DMS79 treated with DMSO at 0.1 percent for 48 hours (cell line): Measurements from ENCODE around the gene GLI3.

Source experiments
- DNase-seq: peaks from one replicate; lab custom pipeline; 2025; lab: John Stamatoyannopoulos, UW

The GLI3 gene

DNA sequence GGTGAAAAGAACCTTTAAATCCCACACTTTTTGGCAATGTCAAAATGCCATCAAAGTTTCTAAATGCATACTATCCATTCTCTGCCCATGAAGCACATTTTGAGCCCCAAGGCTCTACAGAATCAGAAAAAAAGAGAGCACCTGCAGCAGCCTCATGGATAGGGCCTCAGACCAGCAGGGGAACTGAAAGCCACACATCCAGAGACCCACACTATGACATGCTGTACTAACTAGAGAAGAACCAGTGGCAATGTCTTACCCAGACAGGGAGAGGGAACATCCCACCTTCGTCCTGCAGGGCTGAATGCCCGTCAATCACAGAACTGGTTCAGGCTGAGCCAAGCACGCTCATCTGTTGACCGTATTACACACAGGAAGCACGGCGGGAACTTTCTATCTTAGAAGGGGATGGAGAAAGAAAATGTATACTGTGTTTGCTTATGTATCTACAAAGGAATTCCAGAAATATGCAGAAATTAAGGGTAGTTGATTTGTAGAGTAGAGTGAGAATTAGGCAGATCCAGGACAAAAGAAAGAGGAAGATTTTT, 237.2 kb downstream of the GLI3 start:
- no peak for DNase-seq

DNA sequence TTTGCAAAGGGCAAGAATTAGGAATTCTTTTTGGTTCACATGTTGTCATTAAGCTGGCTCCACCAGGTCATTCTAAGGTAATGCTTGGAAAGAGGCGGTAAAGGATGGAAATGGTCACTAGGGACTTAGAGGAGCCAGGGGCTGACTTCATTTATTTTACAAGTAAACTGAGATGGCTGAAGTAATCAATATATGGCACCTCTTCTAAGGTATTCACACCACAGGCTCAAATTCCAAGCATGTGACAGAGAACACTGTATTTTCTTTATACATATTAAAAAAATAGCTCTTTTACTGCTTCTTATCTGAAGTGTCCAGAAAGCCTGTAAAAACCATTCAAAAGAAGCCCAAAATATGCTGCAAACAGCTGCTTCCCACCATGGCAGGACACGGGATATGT, 239.0 kb downstream of the GLI3 start:
- no peak for DNase-seq

- no peak for DNase-seq
Measured at GRCh38 chr7:41997151-41997550, 239.9 kb downstream of the GLI3 start.

DNA sequence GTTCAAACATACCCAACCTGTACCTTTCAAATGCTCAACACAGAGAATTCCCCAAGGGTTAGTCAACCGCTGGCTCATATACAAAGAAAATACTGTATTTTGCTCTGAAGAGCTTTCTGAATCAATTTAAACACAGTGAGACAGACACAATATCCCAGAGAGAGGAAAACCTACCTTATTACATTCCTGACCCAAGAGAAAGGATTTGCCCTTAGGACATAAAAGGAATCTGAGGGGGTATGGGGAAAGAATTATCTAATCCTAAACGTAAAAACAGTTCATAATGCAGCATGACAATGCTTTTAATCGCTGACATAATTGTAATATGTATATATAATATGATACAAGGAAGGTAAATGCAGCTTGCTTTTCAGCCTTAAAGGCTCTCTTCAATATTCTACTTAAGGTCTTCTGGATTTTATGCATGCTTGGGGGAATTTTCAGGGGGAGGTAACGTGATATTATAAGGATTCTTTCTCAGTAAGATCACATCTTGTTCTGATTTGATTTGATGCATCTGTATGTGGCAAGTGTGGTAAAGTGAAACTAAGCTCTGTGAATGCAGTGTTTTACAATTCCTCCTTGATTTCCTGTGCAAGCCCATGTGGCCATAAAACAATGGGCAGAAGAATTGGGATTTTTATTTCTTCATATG, 240.5 kb downstream of the GLI3 start:
- no peak for DNase-seq

DNA sequence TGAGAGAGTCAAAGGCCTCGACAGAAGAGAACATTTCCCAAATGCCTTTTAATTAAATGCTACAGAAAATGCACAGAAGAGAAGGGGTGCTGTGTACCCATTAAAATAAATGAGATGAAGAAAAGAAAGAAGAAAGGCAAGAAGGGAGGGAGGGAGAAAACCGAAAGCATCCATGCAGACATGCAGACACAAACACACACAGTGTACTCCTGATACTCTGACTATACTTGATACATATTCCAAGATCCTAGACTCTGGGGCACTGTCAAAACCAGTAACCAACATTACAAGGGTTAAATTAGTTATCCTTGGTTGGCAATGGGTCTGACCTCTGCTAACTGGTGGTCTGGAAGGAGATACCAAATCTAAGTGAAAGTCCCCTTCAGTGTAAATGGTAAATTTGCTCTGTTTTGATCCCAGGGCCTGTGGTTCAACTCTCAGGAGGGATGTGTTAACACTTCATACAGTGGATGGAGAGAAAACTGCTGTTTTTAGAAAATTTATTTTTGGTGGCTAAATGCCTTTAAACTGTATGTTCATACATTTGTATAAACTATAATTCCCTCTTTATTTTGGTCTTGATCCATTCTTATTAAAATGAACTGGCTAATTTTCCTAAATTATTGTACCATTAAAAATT, 241.3 kb downstream of the GLI3 start:
- no peak for DNase-seq

DNA sequence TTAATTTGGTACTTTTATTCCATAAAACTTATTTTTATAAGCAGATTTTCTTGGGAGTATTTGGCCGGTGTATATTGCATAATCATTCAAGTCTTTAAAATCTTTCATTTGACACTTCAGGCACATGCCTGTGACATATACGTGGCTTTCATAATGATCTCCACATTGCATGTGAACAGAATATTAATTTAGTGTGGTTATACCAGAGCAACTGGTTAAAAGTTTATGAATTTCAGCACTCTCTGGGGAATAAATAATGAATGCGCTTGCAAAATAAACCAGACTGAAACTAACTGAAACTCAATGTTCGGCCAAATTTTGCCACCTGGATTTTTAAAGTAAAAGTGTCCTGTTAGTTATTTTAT, 242.3 kb downstream of the GLI3 start:
- no peak for DNase-seq

DNA sequence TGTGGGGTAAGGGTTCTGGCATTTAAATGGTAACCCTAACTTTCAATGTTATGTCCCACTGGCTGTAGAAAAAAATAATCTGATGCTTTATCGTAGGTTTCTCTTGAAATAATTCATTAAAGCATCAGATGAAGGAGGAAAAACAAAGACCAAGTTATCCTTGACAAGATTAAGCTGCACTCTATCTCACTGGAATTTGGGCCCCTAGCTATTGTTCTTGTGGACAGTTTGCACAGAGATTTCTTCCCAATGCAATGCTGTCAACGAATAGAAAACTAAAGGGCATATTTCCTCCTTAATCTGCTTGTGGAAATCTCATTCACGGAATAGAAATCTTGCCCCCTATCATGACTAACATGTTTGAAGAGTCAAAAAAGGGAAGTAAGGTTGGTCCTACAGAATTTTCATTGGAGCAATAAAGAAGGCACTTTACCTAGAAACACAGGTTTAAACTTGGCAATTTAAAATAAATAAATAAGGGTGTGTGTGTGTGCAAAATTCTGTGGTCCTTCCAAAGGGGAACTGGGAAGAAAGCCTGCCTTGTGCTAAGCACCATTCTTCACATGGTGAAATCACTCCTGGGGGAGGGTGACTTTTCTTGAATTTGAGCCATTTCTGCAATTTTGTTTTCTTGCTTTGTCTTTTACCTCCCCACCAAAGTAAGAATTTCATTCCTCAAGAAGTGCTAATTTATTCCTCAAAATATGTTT, 242.8 kb downstream of the GLI3 start:
- DNase-seq = no peak

- DNase-seq = no peak
Measured at GRCh38 chr7:41992881-41993867, 243.8 kb downstream of the GLI3 start.

DNA sequence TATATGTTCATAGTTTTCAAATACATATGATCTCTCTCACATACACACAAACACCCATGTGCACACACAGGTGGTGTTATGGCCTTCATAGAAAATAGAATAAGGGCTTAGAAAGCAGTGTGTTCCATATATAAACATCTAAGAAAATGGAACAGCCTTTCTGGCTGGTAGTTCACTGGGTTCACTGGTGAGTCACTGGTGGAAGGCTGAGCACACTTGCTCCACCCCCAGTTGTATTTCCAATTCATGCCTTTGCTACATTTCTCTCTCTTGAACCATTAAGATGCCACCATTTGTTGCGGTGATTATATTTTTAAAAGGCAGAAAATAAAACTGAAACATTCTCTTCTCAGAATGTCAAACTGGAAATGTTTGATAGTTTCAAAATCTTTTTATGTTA, 252.1 kb downstream of the GLI3 start:
- no peak for DNase-seq

GRCh38 chr7:41981046-41982040, 255.7 kb downstream of the GLI3 start:
- no peak for DNase-seq

DNA sequence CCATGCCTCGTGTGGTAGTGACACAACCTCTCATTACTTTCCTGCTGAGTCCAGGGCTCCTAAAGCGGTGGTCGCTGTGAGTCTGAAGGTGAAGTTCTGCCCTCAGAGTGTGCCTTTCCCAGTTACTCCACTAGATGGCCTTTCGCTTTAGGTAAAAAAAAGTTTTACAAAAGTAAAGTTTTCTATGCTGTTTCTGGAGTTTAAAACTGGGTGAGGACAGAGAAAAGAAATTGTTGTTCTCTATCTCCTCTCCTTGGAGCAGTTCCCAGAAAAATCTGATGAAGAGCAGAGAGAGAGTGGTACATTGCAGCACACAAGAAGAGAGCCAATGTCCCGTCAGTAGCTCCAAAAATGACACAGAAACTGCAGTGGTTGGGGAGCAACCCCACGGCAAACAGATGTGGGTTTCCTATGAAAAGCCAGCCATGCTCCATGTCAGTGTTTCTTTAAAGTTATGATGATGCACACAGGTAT, 257.1 kb downstream of the GLI3 start:
- DNase-seq = no peak

DNA sequence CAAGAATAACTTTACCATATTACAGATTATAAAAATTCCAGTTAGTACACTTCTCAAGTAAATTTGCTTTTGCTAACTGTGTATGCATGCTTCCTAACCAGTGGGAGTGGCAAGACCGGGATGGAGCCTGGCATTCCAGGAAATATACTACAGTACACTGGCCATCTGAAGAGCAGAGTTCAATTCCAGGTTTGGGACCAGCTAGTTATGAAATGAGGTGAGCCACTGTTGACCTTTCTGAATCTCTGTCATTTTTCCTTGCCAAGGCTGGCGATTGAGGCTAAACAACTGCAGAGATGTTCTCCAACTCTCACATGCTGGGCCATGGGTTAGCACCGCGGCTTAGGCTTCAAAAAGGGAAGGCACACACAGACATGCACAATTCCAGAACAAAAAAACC, 258.2 kb downstream of the GLI3 start:
- no peak for DNase-seq

GRCh38 chr7:41977661-41978060, 259.3 kb downstream of the GLI3 start:
- no peak for DNase-seq

GRCh38 chr7:41977151-41977651, 259.8 kb downstream of the GLI3 start:
- DNase-seq = no peak

DNA sequence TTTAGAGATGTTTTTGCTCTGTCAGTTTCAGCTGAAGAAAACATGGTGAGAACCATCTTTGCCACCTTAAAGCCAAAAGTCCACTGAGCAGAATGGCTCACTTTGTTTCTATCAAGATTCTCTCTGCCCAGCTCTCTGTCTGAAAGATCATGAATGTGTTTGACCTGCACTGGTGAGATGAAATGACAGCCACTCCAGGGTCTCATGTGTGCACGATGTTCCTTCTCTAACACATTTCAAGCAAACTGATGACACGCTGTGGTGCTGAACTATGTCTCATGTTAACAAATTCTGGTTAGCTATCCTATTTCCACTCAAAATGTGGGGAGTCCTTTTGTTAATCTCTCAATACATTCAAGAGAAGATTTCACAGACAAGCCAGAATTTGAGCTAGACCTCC, 260.6 kb downstream of the GLI3 start:
- no peak for DNase-seq

DNA sequence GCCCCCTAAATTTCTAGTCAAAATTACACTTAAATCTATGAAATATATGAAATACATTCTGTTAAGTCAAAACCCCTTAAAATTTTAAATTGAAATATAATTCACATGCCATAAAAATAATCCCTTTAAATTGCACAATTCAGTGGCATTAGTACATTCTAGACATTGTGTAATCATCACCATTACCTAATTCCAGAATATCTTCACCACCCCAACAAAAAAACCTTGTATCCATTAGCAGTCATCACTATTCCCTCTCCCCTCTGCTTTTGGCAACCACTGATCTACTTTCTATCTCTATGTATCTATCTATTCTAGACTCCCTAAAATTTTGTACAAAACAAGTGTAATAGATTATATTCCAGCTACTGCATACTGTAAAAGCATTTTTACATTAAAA, 261.2 kb downstream of the GLI3 start:
- no peak for DNase-seq

DNA sequence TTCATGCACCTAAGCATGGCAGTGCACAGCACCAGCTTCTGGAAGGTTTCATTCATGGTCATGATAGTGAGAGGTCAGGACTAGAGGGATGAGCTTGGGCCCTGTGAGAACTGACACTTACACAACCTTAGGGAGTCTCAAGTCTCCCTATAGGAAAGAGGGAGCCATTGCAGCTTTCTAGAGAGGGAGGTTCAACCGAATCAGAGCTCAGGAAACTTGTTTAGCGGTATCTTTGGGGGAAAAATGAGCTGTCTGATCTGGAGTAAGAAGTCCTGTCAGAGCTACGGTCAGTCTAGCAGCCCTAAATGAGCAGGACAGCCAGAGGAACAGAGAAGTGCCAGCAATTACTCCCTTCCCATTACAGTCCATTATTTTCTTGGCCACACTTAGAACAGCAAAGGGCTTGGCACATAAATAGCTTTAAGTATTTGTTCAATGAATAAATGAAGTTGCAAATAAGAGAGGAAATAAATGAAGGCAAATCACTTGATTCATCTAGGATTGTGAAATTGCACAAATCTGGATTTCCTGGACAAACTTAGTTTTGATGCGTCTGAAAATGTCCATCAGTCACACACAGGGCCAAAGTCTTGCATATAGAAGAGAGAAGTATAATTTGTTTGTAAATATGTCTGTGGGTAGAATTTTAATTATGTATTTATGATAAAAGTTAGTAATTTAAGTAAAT, 262.0 kb downstream of the GLI3 start:
- no peak for DNase-seq

- no peak for DNase-seq
Measured at GRCh38 chr7:41973202-41973730, 263.7 kb downstream of the GLI3 start.

- no peak for DNase-seq
Measured at GRCh38 chr7:41972776-41973175, 264.2 kb downstream of the GLI3 start.

- DNase-seq = no peak
Measured at GRCh38 chr7:41972270-41972669, 264.7 kb downstream of the GLI3 start.
